Renal pelvis (tissue), 12 donors: ENCODE measurements around the gene PIK3C2B. TPM values are rescaled to one million over a fixed set of nuclear protein-coding genes. Genes with fewer than 3 reads are reported as not detected.
"Not testable (repeated sequence)": the region's sequence is repeated elsewhere in the genome, so short reads cannot be mapped to it uniquely, and the experiment has no call there.

Experiments used
- DNase-seq: peaks from one replicate; pipeline ENCODE4 v3.0.0-alpha.2; 2013
- long read RNA-seq, 16 experiments: transcript quantifications; one replicate each; lab custom pipeline, GENCODE V29; 2026
- polyA plus RNA-seq, 3 donors: library from polyadenylated mRNA; unstranded; fragments of 120-200 nt; gene quantifications; one replicate each; pipeline ENCODE4 v1.2.1, GENCODE V29; 2013; ENCODE audit not compliant: insufficient read length in 3 of 3

The PIK3C2B gene, protein sequence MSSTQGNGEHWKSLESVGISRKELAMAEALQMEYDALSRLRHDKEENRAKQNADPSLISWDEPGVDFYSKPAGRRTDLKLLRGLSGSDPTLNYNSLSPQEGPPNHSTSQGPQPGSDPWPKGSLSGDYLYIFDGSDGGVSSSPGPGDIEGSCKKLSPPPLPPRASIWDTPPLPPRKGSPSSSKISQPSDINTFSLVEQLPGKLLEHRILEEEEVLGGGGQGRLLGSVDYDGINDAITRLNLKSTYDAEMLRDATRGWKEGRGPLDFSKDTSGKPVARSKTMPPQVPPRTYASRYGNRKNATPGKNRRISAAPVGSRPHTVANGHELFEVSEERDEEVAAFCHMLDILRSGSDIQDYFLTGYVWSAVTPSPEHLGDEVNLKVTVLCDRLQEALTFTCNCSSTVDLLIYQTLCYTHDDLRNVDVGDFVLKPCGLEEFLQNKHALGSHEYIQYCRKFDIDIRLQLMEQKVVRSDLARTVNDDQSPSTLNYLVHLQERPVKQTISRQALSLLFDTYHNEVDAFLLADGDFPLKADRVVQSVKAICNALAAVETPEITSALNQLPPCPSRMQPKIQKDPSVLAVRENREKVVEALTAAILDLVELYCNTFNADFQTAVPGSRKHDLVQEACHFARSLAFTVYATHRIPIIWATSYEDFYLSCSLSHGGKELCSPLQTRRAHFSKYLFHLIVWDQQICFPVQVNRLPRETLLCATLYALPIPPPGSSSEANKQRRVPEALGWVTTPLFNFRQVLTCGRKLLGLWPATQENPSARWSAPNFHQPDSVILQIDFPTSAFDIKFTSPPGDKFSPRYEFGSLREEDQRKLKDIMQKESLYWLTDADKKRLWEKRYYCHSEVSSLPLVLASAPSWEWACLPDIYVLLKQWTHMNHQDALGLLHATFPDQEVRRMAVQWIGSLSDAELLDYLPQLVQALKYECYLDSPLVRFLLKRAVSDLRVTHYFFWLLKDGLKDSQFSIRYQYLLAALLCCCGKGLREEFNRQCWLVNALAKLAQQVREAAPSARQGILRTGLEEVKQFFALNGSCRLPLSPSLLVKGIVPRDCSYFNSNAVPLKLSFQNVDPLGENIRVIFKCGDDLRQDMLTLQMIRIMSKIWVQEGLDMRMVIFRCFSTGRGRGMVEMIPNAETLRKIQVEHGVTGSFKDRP (N-terminal part only)
- polyA plus RNA-seq = 10 to 100 TPM; 18.4 to 29.1 (median 22.3) TPM
- long read RNA-seq, donor 1, partial matches to known transcripts = 0 of 1 reads
- long read RNA-seq, donor 1, other reads (novel, unspliced or antisense) = 0 of 1 reads
- long read RNA-seq, donor 2, partial matches to known transcripts = 0 of 2 reads
- long read RNA-seq, donor 2, other reads (novel, unspliced or antisense) = 0 of 2 reads
- long read RNA-seq, donor 3, partial matches to known transcripts = 0 of 1 reads
- long read RNA-seq, donor 3, other reads (novel, unspliced or antisense) = 0 of 1 reads
- long read RNA-seq, donor 4 = 0 reads
- long read RNA-seq, donor 5 = 0 reads
- long read RNA-seq, donor 6, partial matches to known transcripts = 0 of 2 reads
- long read RNA-seq, donor 6, other reads (novel, unspliced or antisense) = 0 of 2 reads
- long read RNA-seq, donor 7, partial matches to known transcripts = 6 of 8 reads
- long read RNA-seq, donor 7, other reads (novel, unspliced or antisense) = 0 of 8 reads
- long read RNA-seq, donor 8, partial matches to known transcripts = 0 of 4 reads
- long read RNA-seq, donor 8, other reads (novel, unspliced or antisense) = 0 of 4 reads
- long read RNA-seq, donor 9, partial matches to known transcripts = 0 of 3 reads
- long read RNA-seq, donor 9, other reads (novel, unspliced or antisense) = 0 of 3 reads
- long read RNA-seq, donor 10, partial matches to known transcripts = 0 of 4 reads
- long read RNA-seq, donor 10, other reads (novel, unspliced or antisense) = 0 of 4 reads
- long read RNA-seq, donor 11 = 0 reads
- long read RNA-seq, donor 12, partial matches to known transcripts = 0 of 3 reads
- long read RNA-seq, donor 12, other reads (novel, unspliced or antisense) = 0 of 3 reads
- long read RNA-seq, donor 13, partial matches to known transcripts = 0 of 1 reads
- long read RNA-seq, donor 13, other reads (novel, unspliced or antisense) = 0 of 1 reads
- long read RNA-seq, donor 14 = 0 reads
- long read RNA-seq, donor 15, transcript PIK3C2B-203 (2 exons, 846 nt) = major isoform, 5 of 6 reads
- long read RNA-seq, donor 15, partial matches to known transcripts = 0 of 6 reads
- long read RNA-seq, donor 15, other reads (novel, unspliced or antisense) = 0 of 6 reads
- long read RNA-seq, donor 16 = 0 reads

GRCh38 chr1:204494281-204495077, at the start of gene PIK3C2B:
Gene PIK3C2B, minus strand, starts transcription at chr1:204494805. Its CDS starts 25,003 bp downstream, at chr1:204469802.
- peak; percentile 86 for DNase-seq

DNA sequence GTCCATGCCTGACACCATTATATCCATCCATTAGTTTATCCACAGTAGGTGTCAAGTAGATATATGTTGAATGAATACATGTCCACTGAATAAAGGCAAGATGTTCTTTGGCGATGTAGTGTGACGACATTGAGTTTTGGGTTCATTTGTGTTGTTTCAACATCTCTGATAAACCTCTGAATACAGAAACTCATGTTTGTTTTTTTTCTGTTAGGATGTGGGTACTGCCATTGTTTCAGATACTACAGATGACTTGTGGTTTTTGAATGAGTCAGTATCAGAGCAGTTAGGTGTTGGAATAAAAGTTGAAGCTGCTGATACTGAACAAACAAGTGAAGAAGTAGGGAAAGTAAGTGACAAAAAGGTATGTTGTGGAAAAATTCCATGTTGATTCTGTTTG, 49.7 kb upstream of the PIK3C2B start:
- DNase-seq = no peak

DNA sequence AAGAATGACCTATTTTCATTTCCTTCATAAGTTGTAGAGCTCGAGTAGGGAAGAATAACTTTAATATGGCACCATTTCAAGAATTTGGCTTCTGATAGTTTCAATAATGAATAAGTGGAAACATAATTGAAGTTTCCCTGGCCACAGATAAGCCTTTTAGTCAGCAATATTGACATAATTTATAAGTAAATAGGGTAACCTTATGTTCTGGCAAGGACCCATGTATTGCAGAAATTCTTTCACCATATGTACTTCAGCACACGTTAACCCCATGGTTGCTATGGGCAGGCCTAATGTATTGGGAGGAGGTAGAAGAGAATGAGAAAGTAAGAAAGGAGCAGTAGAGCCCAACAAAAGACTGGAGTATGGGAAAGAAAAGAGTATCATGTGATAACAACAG, 47.0 kb upstream of the PIK3C2B start:
- no peak for DNase-seq

DNA sequence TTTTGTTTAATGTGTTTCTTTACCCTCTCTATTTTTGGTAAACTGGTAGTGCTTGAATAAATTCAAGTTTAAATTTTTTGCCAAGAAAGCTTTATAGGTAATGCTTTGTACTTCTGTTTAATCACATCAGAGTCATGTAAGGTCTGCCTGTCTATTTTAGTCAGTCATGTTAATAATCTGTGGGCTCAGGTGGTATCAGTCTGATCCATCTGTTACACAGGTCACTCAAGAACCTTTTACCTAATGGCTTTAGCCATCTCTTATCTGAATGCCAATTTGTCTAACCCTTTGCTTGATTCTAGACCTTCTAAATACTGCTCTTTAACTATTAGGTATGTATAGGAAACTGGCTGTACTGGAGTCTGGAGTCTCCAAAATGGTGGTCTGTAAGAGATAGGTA, 38.2 kb upstream of the PIK3C2B start:
- no peak for DNase-seq

- DNase-seq = no peak
These were observed 36.3 kb upstream of the PIK3C2B start for GRCh38 chr1:204530932-204531331.

DNA sequence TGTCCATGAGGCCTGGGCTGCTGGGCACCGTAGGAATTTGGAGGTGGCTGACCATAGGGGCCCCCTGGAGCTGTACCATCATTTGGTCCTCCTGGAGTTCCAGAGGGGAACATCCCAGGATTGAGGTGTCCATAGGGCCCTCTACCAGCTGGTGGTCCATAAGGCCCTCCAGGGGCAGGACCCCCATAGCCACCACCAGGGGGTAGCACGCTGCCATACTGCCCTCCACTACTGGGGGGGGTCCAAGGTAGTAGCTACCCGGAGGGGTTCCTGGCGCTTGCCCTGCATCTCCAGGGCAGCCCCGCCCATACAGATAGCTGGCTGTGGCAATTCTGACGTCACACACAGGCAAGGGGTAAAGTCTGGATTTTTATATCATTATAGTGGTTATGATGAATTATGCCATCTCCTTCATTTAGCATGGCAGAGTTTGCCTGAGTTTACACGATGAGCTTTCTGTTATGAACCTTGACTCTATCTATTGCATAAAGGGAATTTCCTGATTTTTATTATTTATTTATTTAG, 34.8 kb upstream of the PIK3C2B start:
- no peak for DNase-seq

DNA sequence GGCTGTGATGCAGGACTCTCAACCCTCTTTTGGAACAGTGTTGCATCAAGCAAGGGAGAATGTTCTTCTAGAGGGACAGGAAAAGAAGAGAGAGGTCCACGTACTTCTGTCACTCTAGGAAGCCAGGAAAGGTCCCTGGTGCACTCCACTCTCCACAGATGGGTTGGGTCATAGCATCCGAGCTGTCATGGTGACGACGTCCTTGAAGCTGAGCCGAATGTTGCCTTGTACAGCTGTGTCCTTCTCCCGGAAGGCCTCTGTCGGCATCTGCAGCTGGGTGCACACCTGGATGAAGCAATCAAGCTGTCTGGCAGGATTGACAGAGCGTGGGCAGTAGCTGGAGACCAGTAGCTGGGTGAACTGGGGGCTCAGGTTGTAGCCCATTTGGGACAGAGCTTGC, 34.1 kb upstream of the PIK3C2B start:
- DNase-seq = no peak

DNA sequence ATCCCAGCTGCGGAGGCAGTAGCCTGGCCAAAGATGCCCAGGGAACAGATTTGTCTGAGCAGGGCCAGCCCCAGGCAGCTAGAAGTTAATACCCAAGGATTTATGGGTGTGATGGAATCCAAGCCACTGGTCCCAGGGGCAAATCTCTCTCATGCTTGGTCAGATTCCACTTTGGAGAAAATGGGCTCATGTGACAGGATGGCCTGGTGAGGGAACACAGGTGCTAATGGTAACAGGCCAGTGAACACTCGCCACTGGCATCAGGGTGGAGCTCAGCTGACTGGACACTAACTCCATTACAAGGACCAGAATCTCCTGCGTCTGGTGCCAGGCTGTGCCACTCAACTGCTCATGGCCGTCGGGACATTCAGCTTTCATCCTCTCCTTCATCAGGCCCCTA, 33.6 kb upstream of the PIK3C2B start:
- no peak for DNase-seq

DNA sequence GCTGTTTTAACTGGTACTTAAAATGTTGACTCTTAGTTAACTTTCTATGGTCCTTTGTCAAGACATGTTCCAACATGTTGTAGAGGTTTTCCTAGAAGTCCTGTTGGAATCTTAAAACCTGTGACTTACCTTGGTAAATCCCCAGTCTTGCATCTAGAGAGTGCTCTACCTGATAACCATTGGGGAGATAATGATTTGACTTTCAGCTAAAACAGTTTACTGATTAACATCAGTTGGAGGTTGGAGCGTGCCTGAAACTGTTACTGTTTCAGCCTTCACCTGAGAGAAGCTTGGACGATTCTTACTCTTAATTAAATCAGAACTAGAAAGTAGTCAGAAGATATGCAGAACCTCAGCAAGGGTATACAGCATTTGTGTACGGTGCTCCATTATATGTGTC, 30.4 kb upstream of the PIK3C2B start:
- DNase-seq = no peak

DNA sequence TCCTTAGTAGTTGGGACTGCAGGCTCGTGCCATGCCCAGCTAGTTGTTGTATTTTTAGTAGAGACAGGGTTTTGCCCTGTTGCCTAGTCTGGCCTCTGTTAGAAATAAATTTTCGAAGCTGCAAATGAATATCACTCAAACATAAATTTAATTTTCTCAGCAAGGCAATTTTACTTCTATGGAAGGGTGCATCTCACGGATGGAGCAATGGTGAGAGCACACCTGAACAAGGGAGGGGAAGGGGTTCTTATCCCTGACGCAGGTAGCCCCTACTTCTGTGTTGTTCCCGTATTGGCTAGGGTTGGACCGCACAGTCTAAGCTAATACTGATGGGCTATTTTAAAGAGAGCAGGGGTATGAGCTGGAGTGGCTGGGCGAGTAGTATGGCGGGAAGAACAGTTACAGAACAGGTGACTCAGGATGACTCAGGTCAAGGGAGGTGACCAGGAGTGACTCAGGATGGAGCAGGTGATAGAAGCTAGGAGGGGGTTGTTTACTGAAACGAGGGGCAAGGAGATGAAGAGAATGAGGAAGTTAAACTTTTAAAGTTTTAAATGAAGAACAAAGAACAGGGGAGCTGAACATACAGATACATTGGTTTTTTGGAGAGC, 29.1 kb upstream of the PIK3C2B start:
- no peak for DNase-seq

GRCh38 chr1:204521941-204522521, 27.4 kb upstream of the PIK3C2B start:
- not testable (repeated sequence) for DNase-seq

DNA sequence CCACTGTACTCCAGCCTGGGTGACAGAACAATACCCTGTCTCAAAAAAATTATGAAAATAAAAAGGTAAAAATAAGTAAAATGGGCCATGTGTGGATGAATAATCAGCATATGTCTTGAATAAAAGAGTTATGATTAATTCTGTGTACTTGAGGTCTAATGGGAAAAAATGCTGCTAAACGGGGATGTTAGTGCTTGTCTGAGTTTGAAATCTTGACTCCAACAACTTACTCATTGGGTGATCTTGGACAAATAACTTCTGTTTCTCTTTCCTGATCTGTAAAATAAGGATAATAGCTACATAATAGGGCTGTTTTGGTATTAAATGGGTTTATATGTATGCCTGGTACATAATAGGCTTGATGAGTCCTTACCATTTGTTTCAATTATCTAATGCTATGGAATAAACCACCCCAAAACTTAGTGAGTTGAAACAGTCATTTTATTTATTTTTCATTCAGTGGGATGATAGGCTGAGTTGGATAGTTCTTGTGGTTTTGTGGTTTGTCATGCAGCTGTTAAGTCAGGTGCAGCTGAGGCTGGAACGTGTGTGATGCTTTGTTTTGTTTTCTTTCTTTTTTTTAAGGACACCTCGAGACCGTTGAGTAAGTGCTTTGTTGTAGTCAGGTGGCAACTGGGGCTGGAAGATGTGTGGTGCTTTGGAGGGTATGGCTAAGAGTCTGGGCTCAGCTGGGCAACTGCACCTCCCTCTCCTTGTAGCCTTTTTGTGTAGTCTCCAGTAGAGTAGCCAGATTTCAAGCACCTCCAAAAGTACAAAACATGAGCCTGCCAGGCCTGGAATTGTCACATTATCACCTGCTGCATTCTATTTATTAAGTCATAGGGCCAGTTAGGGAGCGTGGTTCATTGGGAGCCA, 26.5 kb upstream of the PIK3C2B start:
- DNase-seq = no peak

DNA sequence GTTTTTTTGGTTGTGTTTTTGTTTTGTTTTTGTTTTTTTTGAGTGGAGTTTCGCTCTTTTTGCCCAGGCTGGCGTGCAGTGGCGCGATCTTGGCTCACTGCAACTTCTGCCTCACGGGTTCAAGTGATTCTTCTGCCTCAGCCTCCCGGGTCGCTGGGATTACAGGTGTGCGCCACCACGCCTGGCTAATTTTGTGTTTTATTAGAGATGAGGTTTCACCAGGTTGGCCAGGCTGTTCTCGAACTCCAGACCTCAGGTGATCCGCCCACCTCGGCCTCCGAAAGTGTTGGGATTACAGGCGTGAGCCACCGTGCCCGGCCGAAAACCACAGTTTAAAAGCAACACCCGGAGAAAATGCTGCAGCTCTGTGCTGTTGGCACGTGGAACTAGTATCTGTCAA, 22.8 kb upstream of the PIK3C2B start:
- DNase-seq = not testable (repeated sequence)

DNA sequence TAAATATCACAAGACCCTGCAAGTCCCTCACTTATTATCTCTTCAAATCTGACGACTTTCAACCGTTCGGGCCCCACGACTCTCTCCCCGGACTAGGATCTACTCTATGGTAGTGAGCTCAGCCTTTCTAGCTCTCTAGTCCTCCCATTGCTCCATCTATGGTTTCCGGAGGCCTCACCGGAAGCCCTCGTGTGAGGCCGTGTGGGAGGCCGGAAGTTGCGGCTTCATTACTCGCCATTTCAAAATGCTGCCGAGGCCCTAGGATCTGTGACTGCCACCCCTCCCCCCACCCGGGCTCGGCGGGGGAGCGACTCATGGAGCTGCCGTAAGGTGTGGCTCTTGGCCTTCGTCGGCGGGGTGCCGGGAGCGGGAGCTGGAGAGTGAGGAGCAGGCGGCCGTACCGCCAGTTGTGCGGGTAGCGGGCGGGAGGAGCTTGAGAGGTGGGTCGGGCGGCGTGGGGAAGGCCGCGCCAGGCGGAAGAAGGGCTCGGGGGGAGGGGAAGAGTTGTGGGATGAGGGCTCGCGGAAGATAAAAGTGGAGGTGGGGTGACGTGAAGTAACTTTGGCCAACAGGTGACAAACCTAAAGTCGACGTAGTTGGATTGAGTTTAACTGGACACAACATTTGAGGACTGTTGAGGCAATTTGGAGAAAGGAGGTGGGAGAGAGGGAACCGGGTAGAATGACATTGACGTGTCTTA, 21.7 kb upstream of the PIK3C2B start, which contains the start of gene MDM4:
Gene MDM4 (plus strand): TSS at position 227 of the 700 bp plus-strand sequence. CDS start 9,113 bp downstream, outside the sequence.
- DNase-seq = peak; percentile 97

- no peak for DNase-seq
These were observed 20.2 kb upstream of the PIK3C2B start for GRCh38 chr1:204514828-204515227.
